GM12801 (cell line): Measurements from ENCODE around the gene KLHL1.

ENCODE experiments used
- CTCF ChIP-seq: IDR thresholded peaks from one replicate; pipeline ENCODE4 v1.5.1; 2011; ENCODE audit warnings: control low read depth; ENCODE audit not compliant: insufficient read length; ENCODE audit errors: extremely low read depth

The KLHL1 gene

GRCh38 chr13:69872321-69873047 is 235.8 kb downstream of the KLHL1 start:
- TF ChIP-seq CTCF, result no peak

GRCh38 chr13:69866555-69866954 is 241.7 kb downstream of the KLHL1 start:
- TF ChIP-seq CTCF, result no peak

- TF ChIP-seq CTCF, result no peak
Measured at GRCh38 chr13:69857183-69857821, 250.9 kb downstream of the KLHL1 start.

GRCh38 chr13:69856331-69856730 is 251.9 kb downstream of the KLHL1 start:
- TF ChIP-seq CTCF, result no peak

- TF ChIP-seq CTCF, result no peak
Measured at GRCh38 chr13:69828527-69828926, 279.7 kb downstream of the KLHL1 start.

- no peak for TF ChIP-seq CTCF
Measured at GRCh38 chr13:69820180-69820579, 288.1 kb downstream of the KLHL1 start.

GRCh38 chr13:69817333-69817869 is 290.9 kb downstream of the KLHL1 start:
- TF ChIP-seq CTCF, result no peak
